WERI-Rb-1 (cell line): ENCODE measurements around the gene WDR7.

Source experiments
- DNase-seq: peaks from one replicate; pipeline ENCODE4 v3.0.0-alpha.2; 2020
- H3K27ac ChIP-seq: fragments of 250-450 bp; sonication (Bioruptor Pico); 2 replicates; pipeline ENCODE4 v1.5.1; 2020; ENCODE audit warnings: mild to moderate bottlenecking, moderate library complexity
- H3K27me3 ChIP-seq: fragments of 250-450 bp; sonication (Bioruptor Pico); 2 replicates; pipeline ENCODE4 v1.5.1; 2021; ENCODE audit warnings: mild to moderate bottlenecking, low read depth, moderate library complexity; ENCODE audit not compliant: insufficient read depth, severe bottlenecking
- H3K36me3 ChIP-seq: fragments of 250-450 bp; sonication (Bioruptor Pico); 2 replicates; pipeline ENCODE4 v1.5.1; 2020; ENCODE audit warnings: mild to moderate bottlenecking, moderate library complexity
- H3K4me3 ChIP-seq: 2 replicates; pipeline ENCODE4 v1.5.1; 2011; ENCODE audit warnings: low read depth, mild to moderate bottlenecking, control low read depth, low read length
- H3K9me3 ChIP-seq: fragments of 250-450 bp; sonication (Bioruptor Pico); 2 replicates; pipeline ENCODE4 v1.5.1; 2021; ENCODE audit warnings: mild to moderate bottlenecking, moderate library complexity; ENCODE audit not compliant: severe bottlenecking
- CTCF ChIP-seq: IDR thresholded peaks from 2 replicates; pipeline ENCODE4 v1.5.1; 2011; ENCODE audit warnings: low read depth, mild to moderate bottlenecking, control low read depth, inconsistent platforms, low read length

Gene WDR7

GRCh38 chr18:56900195-56901094 is 249.3 kb downstream of the WDR7 start:
- H3K36me3 ChIP-seq = no peaks in the 10 kb centered on the region
- no peaks in the 10 kb centered on the region for H3K27me3 ChIP-seq
- H3K27ac ChIP-seq = no peak overlapping the region
- no peaks in the 10 kb centered on the region for H3K9me3 ChIP-seq
- TF ChIP-seq CTCF = no peak
- H3K4me3 ChIP-seq = no peak overlapping the region
- DNase-seq = no peak

GRCh38 chr18:56901919-56902318 is 250.8 kb downstream of the WDR7 start:
- H3K36me3 ChIP-seq = no peaks in the 10 kb centered on the region
- H3K27ac ChIP-seq = no peak overlapping the region
- no peaks in the 10 kb centered on the region for H3K9me3 ChIP-seq
- no peak for TF ChIP-seq CTCF
- no peak overlapping the region for H3K4me3 ChIP-seq
- DNase-seq = no peak
- no peaks in the 10 kb centered on the region for H3K27me3 ChIP-seq

GRCh38 chr18:56902653-56903052 is 251.5 kb downstream of the WDR7 start:
- no peaks in the 10 kb centered on the region for H3K9me3 ChIP-seq
- TF ChIP-seq CTCF = no peak
- no peak for DNase-seq
- no peak overlapping the region for H3K4me3 ChIP-seq
- H3K27me3 ChIP-seq = no peaks in the 10 kb centered on the region
- no peak overlapping the region for H3K27ac ChIP-seq
- H3K36me3 ChIP-seq = no peaks in the 10 kb centered on the region

- no peaks in the 10 kb centered on the region for H3K9me3 ChIP-seq
- H3K4me3 ChIP-seq = no peak overlapping the region
- H3K36me3 ChIP-seq = no peaks in the 10 kb centered on the region
- DNase-seq = no peak
- TF ChIP-seq CTCF = no peak
- H3K27me3 ChIP-seq = no peaks in the 10 kb centered on the region
- H3K27ac ChIP-seq = no peak overlapping the region
These were observed 252.5 kb downstream of the WDR7 start for GRCh38 chr18:56903686-56904085.

- H3K27me3 ChIP-seq = no peaks in the 10 kb centered on the region
- H3K4me3 ChIP-seq = no peak overlapping the region
- DNase-seq = no peak
- H3K9me3 ChIP-seq = no peaks in the 10 kb centered on the region
- H3K27ac ChIP-seq = no peak overlapping the region
- H3K36me3 ChIP-seq = no peaks in the 10 kb centered on the region
- TF ChIP-seq CTCF = no peak
These were observed 256.6 kb downstream of the WDR7 start for GRCh38 chr18:56907771-56908170.

- no peak for TF ChIP-seq CTCF
These were observed 259.1 kb downstream of the WDR7 start for GRCh38 chr18:56910237-56910636.

More at GRCh38 chr18:56910237-56910636, 259.1 kb downstream of the WDR7 start:
- H3K36me3 ChIP-seq = no peaks in the 10 kb centered on the region
- H3K27ac ChIP-seq = no peak overlapping the region
- H3K4me3 ChIP-seq = no peak overlapping the region
- H3K9me3 ChIP-seq = no peaks in the 10 kb centered on the region
- no peaks in the 10 kb centered on the region for H3K27me3 ChIP-seq
- DNase-seq = no peak
